Activated effector memory CD4-positive, alpha-beta T cell treated with anti-CD3 and anti-CD28 coated beads, Interleukin-2, amount 50 U/mL, for 16 hours (primary cell): ENCODE data around the gene NOC2L.
"Not testable (repeated sequence)": the region's sequence is repeated elsewhere in the genome, so short reads cannot be mapped to it uniquely, and the experiment has no call there.

ENCODE experiments used
- DNase-seq: peaks from one replicate; pipeline ENCODE4 v3.0.0-alpha.2; 2020

The NOC2L gene

DNA sequence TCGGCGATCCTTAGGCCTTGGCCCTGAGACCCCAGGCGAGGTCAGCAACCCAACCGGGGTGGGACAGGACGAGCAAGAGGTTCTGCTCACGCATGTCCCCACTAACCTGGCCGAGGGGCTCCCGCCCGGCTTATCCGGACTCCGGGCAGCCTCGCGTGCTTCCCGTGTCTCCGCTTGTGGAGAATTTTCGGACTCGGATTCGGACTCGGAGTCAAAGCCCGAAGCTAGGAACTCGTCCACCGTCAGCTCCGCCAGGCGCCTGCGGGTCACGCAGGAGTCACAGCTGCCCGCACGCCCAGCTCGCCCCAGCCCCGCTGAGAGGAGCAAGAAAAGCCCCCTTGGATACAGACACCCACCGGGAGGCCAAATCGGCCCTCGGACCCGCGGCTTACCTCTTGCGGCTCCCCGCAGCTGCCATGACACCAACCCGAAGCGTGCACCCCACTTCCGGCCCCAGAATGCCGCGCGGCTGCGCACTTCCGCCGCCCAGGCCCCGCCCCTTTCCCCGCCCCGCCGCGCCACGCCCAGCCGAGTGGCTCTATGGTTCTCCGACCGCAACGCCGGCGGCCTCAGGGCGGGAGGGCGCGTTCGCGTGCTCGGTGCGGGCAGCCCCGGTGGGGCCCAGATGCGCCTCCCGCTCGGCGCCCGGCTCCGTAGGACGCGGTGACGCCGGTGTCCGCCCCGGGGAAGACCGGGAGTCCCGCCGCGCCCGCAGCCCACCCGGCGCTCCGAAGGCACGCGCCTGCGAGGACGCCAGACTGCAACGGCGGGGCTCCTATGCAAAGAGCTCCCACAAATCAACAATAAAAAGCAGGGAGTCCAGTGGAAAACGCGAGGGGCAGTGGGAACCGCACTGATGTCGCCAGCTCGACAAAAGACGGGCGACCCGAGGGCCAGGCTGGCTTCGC is at the start of gene NOC2L:
TSS of gene NOC2L (minus strand) at position 434 of the 908 bp plus-strand sequence. CDS start at position 418, 16 bp downstream.
- peak; percentile 98 for DNase-seq

DNA sequence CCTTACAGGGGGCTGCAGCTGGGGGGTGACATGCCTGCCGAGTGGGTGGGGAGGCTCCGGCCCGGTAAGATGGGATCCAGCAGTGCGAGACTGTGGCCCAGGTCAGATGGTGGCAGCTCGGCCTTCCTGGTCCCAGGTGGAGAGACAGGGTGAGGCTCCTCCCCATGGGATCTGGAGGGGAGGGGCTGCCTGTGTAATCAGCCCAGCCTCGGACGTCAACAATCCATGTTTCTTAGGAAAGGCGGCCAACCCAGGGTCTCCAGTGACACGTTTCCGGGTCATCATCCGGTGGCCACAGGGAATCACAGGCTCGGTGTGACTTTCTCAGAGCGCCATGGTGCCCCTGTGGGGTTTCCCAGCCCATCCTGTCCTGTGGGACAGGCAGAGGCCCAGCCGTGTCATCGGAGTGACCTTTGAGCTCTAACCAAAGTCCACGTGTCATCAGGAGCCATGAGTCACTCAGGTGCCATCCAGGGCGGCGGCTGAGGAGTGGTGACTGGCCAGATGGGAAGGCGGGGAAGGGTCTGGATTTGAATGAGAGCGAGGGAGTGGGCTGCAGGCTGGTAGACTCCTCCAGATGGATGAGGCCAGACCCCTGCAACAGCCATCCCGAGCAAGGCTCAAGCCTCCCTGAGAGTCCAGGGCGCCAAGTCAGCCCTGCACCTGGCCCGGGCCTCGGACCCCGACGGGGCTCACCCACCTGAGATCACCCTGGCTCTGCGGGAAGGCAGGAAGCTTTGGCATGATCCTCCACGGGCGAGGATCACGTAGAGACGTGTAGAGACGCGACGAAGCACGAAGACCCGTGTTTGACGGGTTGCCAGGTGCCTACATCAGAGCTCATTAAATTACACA is 47.5 kb upstream of the NOC2L start:
- DNase-seq = no peak

DNA sequence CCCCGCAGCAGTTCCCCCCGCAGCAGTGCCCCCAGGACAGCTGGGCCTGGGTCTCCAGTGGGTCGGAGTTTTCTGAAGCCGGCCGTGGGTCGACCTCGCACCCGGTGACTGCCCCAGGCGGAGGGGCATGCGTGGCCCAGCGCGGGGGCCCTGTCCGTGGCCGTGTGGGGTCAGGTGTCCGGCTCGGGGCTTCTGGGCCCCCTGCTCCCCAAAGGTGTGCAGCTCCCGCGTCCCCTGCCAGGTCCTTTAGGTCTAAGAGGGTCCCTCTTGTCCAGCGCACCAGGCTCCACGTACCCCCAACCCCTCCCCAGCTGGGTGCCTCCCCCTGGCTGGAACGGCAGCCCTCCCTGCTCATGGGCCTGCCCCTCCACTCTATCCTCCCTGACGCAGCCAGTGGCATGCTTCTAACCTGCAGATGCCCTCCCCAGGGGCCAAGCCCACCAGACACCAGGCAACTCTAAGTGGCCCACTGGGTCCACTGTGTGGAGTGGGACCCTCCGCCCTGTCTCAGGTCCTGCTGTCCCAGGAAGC is 46.8 kb upstream of the NOC2L start:
- DNase-seq = no peak

DNA sequence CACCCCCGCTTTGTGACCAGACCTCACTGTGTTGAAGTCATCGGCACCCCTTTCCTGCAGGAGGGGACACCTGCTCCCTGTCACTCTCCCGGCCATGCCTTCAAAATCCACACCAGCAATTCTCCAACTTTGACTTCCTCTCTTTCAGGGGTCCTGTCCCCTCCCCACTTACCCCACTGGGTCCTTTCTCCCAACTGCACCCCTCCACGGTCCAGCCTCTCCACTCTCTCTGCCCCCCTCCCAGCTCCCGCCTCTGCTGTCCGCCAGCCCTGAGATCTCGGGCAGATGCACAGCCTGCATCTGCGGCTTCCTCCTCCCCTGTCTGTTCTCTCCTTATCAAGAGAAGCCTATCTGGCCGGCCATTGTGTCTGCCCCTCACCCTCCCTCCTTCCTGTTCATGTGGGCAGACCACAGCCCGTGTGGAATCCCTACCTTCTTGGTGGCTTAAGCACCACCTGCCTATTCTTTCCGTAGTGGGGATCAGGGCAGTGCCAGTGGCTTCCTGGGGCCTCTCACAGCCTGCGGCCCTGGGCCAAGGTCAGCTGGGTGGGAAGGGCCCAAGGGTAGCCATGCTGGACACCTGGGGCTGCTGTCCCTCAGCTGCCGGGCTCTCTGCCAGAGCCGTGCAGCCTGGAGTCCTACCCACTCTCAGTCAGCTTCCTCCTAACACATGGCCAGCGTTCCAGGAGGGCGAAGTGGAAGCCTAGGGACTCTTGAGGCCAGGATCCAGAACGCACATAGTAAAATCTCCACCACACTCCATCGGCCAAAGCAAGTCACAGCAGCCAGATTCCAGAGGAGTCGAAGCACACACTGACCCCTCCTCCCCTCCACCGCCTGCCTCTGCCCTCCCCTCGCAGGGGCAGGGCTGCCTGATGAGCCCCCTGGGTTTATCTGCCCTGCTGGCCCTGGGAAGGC is 46.0 kb upstream of the NOC2L start:
- DNase-seq = no peak

DNA sequence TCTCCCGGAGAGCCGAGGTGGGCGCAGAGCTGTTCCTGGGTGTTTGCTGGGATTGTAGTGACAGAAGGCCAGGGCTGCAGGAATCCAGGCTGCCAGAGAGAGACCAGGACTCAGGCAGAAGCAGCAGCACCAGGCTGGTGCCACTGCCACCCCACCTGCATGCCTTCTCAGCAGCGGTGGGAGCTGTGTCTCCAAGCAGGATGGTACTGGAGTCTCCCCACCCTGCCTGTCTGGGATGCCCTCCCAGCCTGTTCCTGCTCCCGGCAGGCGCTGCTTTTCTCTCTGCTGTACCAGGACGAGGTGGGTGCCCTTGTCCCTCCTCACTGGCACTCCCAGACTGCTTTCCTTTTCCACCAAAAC is 45.3 kb upstream of the NOC2L start:
- no peak for DNase-seq

DNA sequence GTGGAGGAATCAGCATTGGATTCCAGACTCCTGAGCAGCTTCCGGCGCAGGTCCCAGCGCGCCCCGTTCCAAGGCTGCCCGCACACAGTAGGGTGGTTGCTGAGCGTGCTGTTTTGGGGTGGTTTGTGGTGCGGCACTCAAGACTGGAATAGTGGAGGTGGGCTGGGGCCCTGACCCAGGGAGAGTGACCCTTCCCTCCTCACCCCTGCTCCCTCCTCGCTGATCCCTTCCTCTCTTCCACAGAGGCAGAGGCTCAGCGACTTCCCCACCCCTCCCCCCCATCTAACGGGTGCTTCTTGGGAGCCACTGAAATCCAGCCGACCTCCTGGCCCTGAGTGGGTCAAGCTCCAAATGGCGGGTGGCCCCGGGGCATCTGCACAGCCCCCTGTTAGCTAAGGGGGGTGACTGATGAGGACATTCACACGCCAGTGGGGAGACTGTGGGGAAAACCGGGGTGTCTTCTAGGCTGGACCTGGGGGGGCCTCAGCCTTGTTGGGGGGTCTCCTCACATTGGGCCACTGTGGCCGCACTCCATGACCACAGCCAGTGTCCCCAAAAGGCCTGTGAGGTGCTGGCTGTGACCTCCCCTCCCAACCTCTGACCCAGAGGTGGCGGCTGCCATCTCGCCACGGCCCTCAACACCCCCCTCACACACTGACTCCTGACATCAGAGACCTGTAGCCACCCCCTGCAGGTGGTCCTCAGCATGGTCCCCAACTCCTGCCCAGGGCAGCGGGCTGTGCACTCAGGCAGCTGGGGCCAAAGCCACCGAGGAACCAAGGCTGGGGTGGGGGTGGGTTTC is 44.8 kb upstream of the NOC2L start:
- DNase-seq = no peak

DNA sequence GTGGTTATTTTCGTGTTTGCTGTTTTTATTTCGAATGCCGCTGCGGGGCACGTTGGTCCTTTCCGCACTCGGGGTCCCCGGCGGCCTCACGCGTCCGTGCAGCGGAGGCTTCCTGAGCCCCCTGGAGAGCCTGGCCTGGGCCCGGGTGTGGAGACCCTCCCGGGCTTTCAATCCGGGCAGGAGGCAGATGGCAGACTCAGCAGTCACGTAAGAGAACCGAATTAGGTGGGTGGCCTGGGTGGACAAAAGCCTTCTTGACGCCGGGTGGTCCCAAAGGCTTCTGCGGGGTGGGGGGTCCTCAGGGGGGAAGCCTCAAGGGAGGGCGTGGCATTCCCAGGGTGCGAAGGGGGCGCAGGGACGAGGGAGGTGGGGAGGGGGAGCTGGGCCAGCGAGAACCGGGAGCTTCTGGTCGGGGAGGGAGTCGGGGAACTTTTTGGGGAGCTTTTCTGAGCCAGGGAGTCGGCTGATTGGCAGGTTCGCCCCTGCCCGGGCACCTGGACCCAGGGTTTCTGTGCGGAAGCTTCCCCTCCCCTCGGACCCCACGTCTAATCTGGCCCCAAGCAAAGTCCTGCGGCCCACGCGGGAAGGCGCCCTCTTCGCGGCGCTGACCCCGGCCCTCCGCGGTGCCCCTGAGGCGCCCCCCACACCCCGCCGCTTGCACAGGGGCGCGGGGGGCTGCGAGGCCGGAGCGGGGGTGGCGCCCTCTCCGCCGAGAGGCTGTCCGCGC is 42.2 kb upstream of the NOC2L start:
- DNase-seq = no peak

DNA sequence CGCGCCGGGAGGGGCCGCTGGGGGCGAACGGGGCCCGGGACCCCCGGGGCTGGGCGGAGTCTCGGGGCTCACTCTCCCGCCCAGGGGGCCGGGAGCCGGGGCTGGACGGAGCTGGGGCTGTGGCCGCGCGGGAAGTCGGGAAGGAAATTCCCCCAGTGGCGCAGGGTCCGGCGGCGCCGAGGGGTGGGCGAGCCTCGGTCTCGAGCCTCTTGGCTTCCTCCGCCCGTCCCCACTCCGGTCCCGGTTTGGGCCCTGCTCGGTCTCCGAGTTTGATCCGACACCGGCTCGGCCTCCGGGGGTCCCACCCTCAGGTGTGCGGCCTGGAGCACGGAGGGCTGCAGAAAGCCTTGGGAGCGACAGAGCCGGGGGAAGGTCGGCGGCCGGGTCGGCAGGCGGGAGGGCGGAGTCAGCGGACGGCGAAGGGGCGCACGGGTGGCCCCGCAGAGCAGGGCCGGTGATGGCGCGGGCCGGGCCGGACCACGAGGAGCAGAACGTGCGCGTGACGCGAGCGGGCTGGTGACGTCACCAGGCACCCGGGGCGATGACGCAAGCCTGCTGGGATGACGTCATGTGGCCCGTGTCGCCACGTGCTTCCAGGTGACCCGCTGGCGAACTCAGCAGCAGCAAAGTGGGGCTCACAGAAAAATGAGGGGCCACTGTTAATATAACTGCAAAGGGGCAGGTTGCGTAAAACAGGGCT is 41.5 kb upstream of the NOC2L start:
- peak; percentile 88 for DNase-seq

DNA sequence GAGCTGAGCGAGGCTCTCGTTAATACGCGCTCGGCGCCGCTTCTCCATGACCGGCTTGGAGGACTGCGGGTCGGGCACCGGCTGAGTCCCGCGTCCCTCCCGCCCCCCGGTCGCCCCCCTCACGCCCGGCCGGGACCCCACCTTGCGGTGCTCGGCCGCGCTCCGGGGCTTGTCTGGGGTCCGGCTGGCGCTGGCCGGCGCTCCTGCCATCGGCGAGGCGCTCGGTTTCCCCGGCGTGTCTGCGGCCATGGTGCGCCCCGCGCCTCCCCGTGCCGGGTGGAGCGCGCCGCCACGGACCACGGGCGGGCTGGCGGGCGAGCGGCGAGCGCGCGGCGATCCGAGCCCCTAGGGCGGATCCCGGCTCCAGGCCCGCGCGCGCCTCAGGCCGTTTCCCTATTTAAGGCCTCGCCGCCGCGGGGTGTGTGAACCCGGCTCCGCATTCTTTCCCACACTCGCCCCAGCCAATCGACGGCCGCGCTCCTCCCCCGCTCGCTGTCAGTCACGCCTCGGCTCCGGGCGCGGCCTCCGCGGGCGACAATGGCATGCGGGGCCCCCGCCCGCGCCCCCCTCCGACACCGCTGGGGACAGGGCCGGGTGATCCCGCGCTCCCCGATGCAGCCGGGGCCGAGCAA is 40.8 kb upstream of the NOC2L start, which contains the start of gene HES4:
TSS of gene HES4 (minus strand) at position 373 of the 632 bp plus-strand sequence. CDS start at position 249, 124 bp downstream.
- peak; percentile 84 for DNase-seq

DNA sequence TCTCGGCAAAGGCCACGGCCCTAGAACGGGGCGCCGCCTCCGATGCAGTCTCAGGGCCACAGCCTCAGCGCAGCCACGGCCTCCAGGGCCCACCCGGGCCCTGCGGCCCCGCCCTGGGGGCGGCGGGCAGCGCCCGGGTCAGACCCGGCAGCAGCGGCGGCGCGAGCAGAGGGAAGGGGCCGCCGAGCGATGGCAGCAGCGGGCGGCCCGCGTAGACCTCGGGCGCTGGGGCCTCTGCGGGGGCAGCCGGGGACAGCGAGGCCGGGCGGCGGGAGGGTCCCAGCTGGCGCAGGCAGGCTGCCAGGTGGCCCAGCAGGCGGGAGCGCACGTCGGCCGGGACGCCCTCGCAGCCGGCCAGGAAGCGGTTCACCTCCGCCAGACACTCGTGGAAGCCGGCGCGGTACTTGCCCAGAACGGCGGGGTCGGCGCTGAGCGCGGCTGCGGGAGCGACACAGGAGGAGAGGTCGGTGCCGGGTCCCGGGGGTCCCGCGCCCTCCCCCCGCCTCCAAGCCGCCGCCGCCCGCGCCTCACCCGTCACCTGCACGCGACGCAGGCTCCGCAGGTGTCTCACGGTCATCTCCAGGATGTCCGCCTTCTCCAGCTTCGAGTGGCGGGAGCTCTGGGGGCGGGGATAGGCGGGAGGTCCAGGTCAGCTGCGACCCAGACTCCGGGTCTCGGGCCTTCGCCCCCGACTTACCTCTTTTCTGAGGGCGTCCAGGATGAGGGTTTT is 40.1 kb upstream of the NOC2L start:
- DNase-seq = no peak

DNA sequence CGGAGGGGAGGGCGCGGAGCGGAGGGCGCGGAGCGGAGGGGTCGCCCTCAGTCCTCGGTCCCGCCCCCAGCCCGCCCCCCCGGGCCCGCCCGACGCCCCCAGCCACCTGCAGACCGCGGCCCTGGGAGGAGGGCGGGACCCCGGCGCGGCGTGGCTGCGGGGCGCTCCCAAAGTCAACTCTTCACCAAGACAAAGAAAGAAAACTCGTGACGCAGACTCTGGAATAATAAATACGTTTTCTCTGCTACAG is 39.6 kb upstream of the NOC2L start:
- no peak for DNase-seq

DNA sequence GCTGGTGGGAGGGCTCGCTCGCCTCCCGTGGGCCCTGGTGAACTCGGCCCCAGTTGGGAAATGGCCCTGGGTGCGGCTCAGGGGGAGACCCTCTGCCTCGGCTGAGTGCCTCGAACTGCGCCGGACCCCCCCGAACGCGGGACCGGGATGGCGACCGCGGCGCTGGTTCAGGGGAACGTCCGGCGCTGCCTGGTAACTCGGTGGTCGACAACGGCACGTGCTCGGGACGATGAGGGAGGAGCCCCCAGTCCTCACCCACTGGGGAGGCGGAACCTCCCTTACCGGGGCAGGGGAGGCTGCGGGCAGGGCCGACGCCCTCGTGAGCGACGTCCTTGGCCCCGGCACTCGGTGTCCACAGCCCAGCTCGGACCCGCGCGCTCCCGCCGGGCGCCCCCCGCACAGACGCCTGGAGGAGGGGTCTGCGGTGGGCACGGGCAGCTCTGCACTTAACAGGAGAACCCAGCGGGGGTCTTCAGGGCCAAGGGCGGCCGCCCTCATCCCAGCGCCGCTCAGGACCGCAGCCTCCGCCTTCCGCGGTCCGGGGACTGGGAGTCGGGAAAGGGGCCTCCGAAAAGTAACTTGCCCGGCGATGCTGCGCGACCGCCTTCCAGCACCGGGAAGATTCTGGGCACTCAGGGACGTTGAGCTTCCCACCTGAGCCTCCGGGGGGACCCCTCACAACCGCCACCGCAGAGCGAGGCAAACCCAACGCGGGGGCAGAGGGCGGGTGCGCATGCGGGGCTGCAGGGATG is 39.1 kb upstream of the NOC2L start:
- no peak for DNase-seq

DNA sequence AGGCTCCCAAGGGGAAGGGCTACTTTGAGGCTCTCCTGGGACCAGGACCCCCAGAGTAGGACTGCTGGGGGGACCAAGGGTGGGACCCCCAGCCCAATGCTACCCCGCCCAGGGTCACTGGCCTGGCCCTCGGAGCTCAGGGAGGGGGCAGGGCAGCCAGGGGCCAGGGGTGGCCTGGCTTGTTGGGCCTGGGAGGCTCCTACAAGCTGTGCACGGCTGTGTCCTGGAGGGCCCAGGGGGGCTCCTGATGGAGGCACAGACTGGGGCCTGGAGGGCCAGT is 38.6 kb upstream of the NOC2L start:
- no peak for DNase-seq

DNA sequence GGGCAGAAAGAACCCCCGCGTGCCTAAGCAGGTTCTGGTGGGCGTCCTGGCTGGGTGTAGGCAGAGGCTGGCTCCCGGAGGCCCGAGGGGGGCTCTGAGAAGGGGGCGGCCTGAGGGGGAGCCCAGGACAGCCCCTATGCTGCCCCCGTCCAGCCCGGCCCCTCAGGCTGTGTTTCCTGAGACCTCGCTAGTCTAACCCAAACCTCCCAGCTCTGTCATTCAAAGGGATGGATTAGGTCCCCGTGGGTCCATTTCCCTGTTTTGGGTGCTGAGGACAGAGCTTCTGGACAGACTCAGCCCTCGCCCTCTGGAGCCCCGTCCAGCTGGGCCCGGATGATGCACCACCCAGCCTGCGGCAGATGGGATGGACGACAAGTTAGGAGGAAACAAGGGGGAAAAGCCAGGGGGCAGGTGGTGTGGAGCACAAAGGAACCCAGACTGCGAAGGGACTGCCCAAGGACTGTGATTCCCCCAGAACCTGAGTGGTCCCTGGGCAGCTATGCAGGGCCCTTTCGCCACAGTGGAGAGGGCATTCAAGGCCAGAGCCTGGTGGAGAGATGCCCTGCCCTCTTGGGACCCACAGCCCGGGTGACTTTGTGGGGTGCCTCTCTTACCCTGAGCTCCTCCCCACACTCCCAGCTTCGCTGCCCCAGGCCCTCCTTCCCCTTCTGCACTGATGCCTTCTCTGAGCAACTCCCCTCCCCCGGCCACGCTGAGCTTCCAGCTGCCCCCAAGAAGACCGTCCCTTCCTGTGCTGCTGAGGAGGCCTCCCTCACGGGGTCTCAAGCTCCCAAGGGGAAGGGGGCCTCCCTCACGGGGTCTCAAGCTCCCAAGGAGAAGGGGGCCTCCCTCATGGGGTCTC is 38.0 kb upstream of the NOC2L start:
- DNase-seq = no peak

DNA sequence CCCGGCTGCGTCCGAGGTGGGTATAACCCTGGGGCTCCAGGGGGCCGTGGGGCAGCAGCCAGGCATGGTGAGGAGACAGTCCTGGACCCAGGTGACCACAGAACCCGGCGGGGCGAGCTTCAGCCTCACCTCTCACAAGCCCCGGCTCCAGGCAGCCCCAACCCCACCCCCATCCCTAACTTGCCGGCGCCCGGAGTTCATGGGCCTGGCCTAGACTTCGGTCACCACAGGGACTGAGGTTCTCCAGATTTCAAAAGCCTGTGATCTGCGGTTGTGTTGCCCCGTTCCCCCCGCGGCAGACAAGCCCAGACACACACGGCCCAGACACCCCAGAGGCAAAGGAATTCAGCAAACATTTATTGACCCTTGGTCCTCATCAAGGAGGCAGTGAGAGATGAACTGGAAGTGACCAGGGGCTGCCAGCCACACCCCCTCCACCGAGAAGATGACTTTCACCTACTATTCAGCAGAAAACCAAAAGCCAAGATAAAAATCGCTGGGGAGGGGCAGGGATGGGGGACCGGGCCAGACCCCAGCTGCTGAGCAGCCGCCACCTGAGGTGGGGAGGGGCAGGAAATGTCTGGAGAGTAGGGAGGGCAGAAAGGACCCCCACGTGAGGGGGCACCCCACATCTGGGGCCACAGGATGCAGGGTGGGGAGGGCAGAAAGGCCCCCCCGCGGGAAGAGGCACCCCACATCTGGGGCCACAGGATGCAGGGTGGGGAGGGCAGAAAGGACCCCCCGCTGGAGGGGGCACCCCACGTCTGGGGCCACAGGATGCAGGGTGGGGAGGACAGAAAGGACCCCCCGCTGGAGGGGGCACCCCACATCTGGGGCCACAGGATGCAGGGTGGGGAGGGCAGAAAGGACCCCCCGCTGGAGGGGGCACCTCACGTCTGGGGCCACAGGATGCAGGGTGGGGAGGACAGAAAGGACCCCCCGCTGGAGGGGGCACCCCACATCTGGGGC is 36.9 kb upstream of the NOC2L start:
- DNase-seq = no peak

DNA sequence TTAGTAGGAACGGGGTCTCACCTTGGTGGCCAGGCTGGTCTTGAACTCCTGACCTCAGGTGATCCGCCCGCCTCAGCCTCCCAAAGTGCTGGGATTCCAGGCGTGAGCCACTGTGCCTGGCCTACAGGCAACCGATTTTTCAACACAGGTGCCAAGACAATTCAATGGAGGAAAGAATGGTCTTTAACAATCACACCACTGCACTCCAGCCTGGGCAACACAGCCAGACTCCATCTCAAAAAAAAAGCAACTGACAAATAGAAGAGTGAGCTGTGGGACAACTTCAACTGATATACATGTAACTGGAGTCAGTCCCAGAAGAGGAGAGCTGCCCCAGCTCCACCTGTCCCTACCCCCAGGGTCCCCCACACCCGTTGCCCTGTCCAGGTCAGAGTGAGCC is 35.5 kb upstream of the NOC2L start:
- not testable (repeated sequence) for DNase-seq
